GM12878 (cell line): ENCODE results near the gene PSMD12. TPM values are rescaled to one million over a fixed set of nuclear protein-coding genes. Genes with fewer than 3 reads are reported as not detected.

ENCODE experiments used
- ATAC-seq: fragments of 200-7000 bp; cut with Tn5 transposase; 3 replicates; pipeline ENCODE4 v1.9.1; 2020; ENCODE audit warnings: mild to moderate bottlenecking, moderate library complexity
- BruUV-seq: library from RNA; stranded (reverse); fragments of 400-500 nt; replicated peaks from 2 replicates; lab custom pipeline; 2021; lab: Mats Ljungman, UMichigan
- CTCF ChIA-PET: fragments of 300-600 bp; sonication (Branson Sonifier 250); formaldehyde crosslinking; extraction: SDS; loops from one replicate; lab custom pipeline; 2021; ENCODE audit warnings: inconsistent platforms; lab: Yijun Ruan, JAX
- POLR2A ChIA-PET: fragments of 350-600 bp; formaldehyde crosslinking; extraction: SDS; loops from one replicate; lab custom pipeline; 2021; ENCODE audit warnings: inconsistent platforms; lab: Charles Lee
- RAD21 ChIA-PET: fragments of 300-600 bp; sonication (Branson Sonifier 250); formaldehyde crosslinking; loops from one replicate; lab custom pipeline; 2023; ENCODE audit warnings: antibody characterized with exemption; ENCODE audit not compliant: unreplicated experiment; lab: Charles Lee
- SMC1A ChIA-PET: fragments of 300-600 bp; sonication (Branson Sonifier 250); formaldehyde crosslinking; loops from one replicate; lab custom pipeline; 2023; ENCODE audit not compliant: unreplicated experiment, uncharacterized antibody; lab: Charles Lee
- DNase-seq: peaks from one replicate; pipeline ENCODE4 v3.0.0-alpha.2; 2011; ENCODE audit warnings: low read depth, low spot score
- FAIRE-seq: peaks from 3 replicates; lab custom pipeline; 2011; peaks lifted over from hg19 to GRCh38; lab: Jason Lieb, UNC
- H2AFZ ChIP-seq: 2 replicates; pipeline ENCODE4 v1.6.0; 2011; ENCODE audit warnings: low read depth, low read length, control low read depth; ENCODE audit not compliant: control insufficient read depth
- H3K27ac ChIP-seq: 2 replicates; pipeline ENCODE4 v1.5.1; 2011; ENCODE audit warnings: control low read depth; ENCODE audit not compliant: control insufficient read depth, insufficient read depth
- H3K27me3 ChIP-seq, 2 experiments: replicated peaks in 1 of 2; 2 replicates each; pipeline versions ENCODE4 v1.6.0 to v1.6.1; 2011; ENCODE audit warnings: low read length in 1 of 2; ENCODE audit not compliant: control insufficient read depth in 2 of 2, insufficient read depth in 2 of 2
- H3K36me3 ChIP-seq, 2 experiments: 2 replicates each; pipeline ENCODE4 v1.5.1; 2011; ENCODE audit warnings: low read length in 1 of 2; ENCODE audit not compliant: control insufficient read depth in 2 of 2, insufficient read depth in 2 of 2
- H3K4me1 ChIP-seq: 2 replicates; pipeline ENCODE4 v1.6.1; 2011; ENCODE audit warnings: mild to moderate bottlenecking, low read length, moderate library complexity, mixed read lengths; ENCODE audit not compliant: control insufficient read depth, insufficient read depth
- H3K4me2 ChIP-seq: 2 replicates; pipeline ENCODE4 v1.6.0; 2011; ENCODE audit warnings: control low read depth; ENCODE audit not compliant: control insufficient read depth, insufficient read depth
- H3K4me3 ChIP-seq: fragments of 200-600 bp; sonication (generic); 2 replicates; pipeline ENCODE4 v1.5.1; 2016
- H3K79me2 ChIP-seq: 2 replicates; pipeline ENCODE4 v1.6.0; 2011; ENCODE audit warnings: low read length; ENCODE audit not compliant: control insufficient read depth, insufficient read depth
- H3K9ac ChIP-seq: 2 replicates; pipeline ENCODE4 v1.8.0; 2011; ENCODE audit warnings: low read length, control low read depth, mixed read lengths; ENCODE audit not compliant: control insufficient read depth, insufficient read depth
- H3K9me3 ChIP-seq: replicated peaks from 3 replicates; pipeline ENCODE4 v1.5.1; 2011; ENCODE audit warnings: mild to moderate bottlenecking, low read length; ENCODE audit not compliant: control insufficient read depth, insufficient read depth
- H4K20me1 ChIP-seq: 2 replicates; pipeline ENCODE4 v1.6.0; 2011; ENCODE audit not compliant: control insufficient read depth, insufficient read depth
- ASH2L ChIP-seq: fragments of 300-600, 200-600 bp; sonication (generic); IDR thresholded peaks from 2 replicates; pipeline ENCODE4 v1.6.1; 2017; ENCODE audit warnings: low read depth, mild to moderate bottlenecking, borderline replicate concordance
- BCL11A ChIP-seq: IDR thresholded peaks from 2 replicates; pipeline ENCODE4 v1.6.1; 2011; ENCODE audit warnings: low read depth, low read length
- CHD2 ChIP-seq: IDR thresholded peaks from 2 replicates; pipeline ENCODE4 v1.6.1; 2011; ENCODE audit warnings: low read depth, low read length, improper control_type of control experiment, borderline replicate concordance
- CHD4 ChIP-seq: fragments of 200-600 bp; sonication (generic); IDR thresholded peaks from 2 replicates; pipeline ENCODE4 v1.6.1; 2016; ENCODE audit warnings: mild to moderate bottlenecking
- CREB1 ChIP-seq: IDR thresholded peaks from 2 replicates; pipeline ENCODE4 v1.6.1; 2012; ENCODE audit warnings: low read depth, mild to moderate bottlenecking, inconsistent platforms
- CREM ChIP-seq: IDR thresholded peaks from 2 replicates; pipeline ENCODE4 v1.6.1; 2014; ENCODE audit warnings: antibody characterized with exemption, low read depth
- IKZF1 ChIP-seq: fragments of 450-650 bp; conservative IDR thresholded peaks from 2 replicates; pipeline ENCODE4 v1.6.1; 2017; ENCODE audit warnings: antibody characterized with exemption, mild to moderate bottlenecking
- KAT2A ChIP-seq: conservative IDR thresholded peaks from 2 replicates; pipeline ENCODE4 v1.6.1; 2011; ENCODE audit warnings: low read depth, low read length; ENCODE audit not compliant: control insufficient read depth
- POU2F2 ChIP-seq: IDR thresholded peaks from 3 replicates; pipeline ENCODE4 v1.6.1; 2011; ENCODE audit warnings: low read depth, mild to moderate bottlenecking, low read length, borderline replicate concordance
- RUNX3 ChIP-seq: IDR thresholded peaks from 2 replicates; pipeline ENCODE4 v1.6.1; 2012; ENCODE audit warnings: low read length, inconsistent platforms
- SMARCA5 ChIP-seq: fragments of 450-650 bp; IDR thresholded peaks from 2 replicates; pipeline ENCODE4 v1.6.1; 2017; ENCODE audit warnings: mild to moderate bottlenecking
- STAT1 ChIP-seq: fragments of 450-650 bp; conservative IDR thresholded peaks from 2 replicates; pipeline ENCODE4 v1.6.1; 2014; ENCODE audit warnings: antibody characterized with exemption, mild to moderate bottlenecking
- SUZ12 ChIP-seq: fragments of 200-600 bp; sonication (generic); IDR thresholded peaks from one replicate; pipeline ENCODE4 v1.6.1; 2018; ENCODE audit warnings: antibody characterized with exemption, mild to moderate bottlenecking; ENCODE audit not compliant: unreplicated experiment
- YY1 ChIP-seq: IDR thresholded peaks from 2 replicates; pipeline ENCODE4 v1.6.1; 2011; ENCODE audit warnings: low read depth, mild to moderate bottlenecking, low read length
- ZNF687 ChIP-seq: fragments of 450-650 bp; IDR thresholded peaks from 2 replicates; pipeline ENCODE4 v1.6.1; 2017; ENCODE audit warnings: mild to moderate bottlenecking, moderate library complexity
- WGBS: methylation state at CpG from one replicate; pipeline ENCODE4 v1.1.6; 2016; ENCODE audit warnings: low lambda C conversion rate; ENCODE audit not compliant: insufficient replicate concordance, insufficient coverage; ENCODE audit errors: missing lambda C conversion rate; 5-methylcytosine and 5-hydroxymethylcytosine counted together
- in situ Hi-C: fragments of 300-500 bp; cut with MboI; formaldehyde crosslinking; loops from 9 replicates; pipeline ENCODE4 v1.14.3; 2018; ENCODE audit warnings: mixed read lengths
- intact Hi-C: fragments of 100-400 bp; cut with micrococcal nuclease; formaldehyde crosslinking; loops from one replicate; pipeline ENCODE4 v1.14.2; 2022; ENCODE audit not compliant: unreplicated experiment
- polyA plus RNA-seq, 11 experiments: library from polyadenylated mRNA; depleted of rRNA in 4 of 11; unstranded in 6 of 11; stranded (reverse) in 5 of 11; fragments of >200 nt; fragmentation: Nextera tagmentation in 4 of 11; fragmentation: Illumina TruSeq in 1 of 11; extraction: Ambion mirVana in 4 of 11; extraction: Trizol in 1 of 11; gene quantifications; 1 replicate in 1 of 11; 2 replicates in 10 of 11; pipeline versions ENCODE4 v1.2.1 to v1.2.3, GENCODE V29; 2011 to 2016; ENCODE audit warnings: inconsistent platforms in 2 of 11, missing spikeins in 2 of 11, low read depth in 1 of 11
- total RNA-seq, 4 experiments: library from RNA; depleted of rRNA in 3 of 4; stranded (reverse); fragments of >200 nt in 3 of 4; fragmentation: Illumina TruSeq in 1 of 4; extraction: Trizol in 1 of 4; gene quantifications; 2 replicates each; pipeline versions ENCODE4 v1.2.1 to v1.2.3, GENCODE V29; 2013 to 2021
- TF ChIP-seq, protein P1 (sequence below): fragments of 450-650 bp; IDR thresholded peaks from 2 replicates; pipeline ENCODE4 v1.6.1; 2017; ENCODE audit warnings: antibody characterized with exemption, mild to moderate bottlenecking, moderate library complexity

The PSMD12 gene
- total and polyA plus RNA-seq, 10 of the 15 experiments (the other 5 are each of a cell fraction or from before 2014, with no cell fraction given): 19.8 to 149 (median 47.5) TPM

GRCh38 chr17:67374329-67375053 is 8.1 kb upstream of the PSMD12 start (continued):
- peak; percentile 24; the same call in 1 of the 2 replicates for TF ChIP-seq CREM
- TF ChIP-seq IKZF1: 0 out of 2 replicates have a peak, but pooled peaks have one; percentile 21
- peak; percentile 55; the same call in 1 of the 2 replicates for TF ChIP-seq CHD2
- peak; percentile 84; the same call in 1 of the 2 replicates for TF ChIP-seq SMARCA5
- TF ChIP-seq POU2F2: peak; percentile 68; the same call in 1 of the 3 replicates
- TF ChIP-seq YY1: peak; percentile 78
- TF ChIP-seq ASH2L: no peak
- TF ChIP-seq RUNX3: peak; percentile 97
- no peak for TF ChIP-seq SUZ12

DNA sequence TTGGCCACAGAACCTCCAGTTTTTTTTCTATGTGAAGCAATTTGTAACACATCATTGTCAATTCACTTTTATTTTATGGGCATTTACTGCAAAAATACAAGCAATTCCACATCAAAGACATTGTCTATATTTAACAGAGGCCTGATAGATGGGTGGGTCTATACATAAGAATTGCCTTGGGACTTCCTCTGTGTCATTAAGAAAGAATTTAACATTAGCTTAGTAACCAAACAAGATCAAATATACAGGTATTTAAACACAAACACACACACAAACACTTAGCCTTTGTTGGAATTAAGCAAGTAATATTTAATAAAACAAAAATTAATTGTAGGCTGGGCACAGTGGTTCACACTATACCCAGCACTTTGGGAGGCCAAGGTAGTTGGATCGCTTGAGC is 6.4 kb upstream of the PSMD12 start:
- H3K36me3 ChIP-seq: no peaks in the 10 kb centered on the region
- ATAC-seq (no peak), FAIRE-seq (no peak), DNase-seq (no peak)
- H3K9ac ChIP-seq: no peak overlapping the region
- H3K27ac ChIP-seq: no peak overlapping the region
- no peaks in the 10 kb centered on the region for H3K9me3 ChIP-seq
- RAD21 ChIA-PET: interaction anchor here (0.6 to 6.1 kb wide), 5 partner anchors 61 to 317 kb away, joined by 3 to 58 read pairs (median 3); no protein-coding TSS in a partner anchor
- no peak overlapping the region for H3K4me3 ChIP-seq
- POLR2A ChIA-PET: interaction anchor here (1.3 kb wide), 1 partner anchor 9 kb away, joined by 4 read pairs; no protein-coding TSS in a partner anchor
- peaks cover 11% of the 10 kb centered on the region for H3K79me2 ChIP-seq
- CTCF ChIA-PET: interaction anchor here (0.6 to 19.8 kb wide), 13 partner anchors 8 to 407 kb away, joined by 3 to 291 read pairs (median 4); partner anchors contain the start of gene PSMD12
- no peaks in the 10 kb centered on the region; the same call in 1 of the 2 replicates for H3K4me1 ChIP-seq
- intact Hi-C loops (loop anchor here (10.0 kb wide), 3 partner anchors 342 to 658 kb away; partner anchors contain the start of gene NOL11), in situ Hi-C loops (no loop called here)
- H3K4me2 ChIP-seq: no peak overlapping the region
- no peaks in the 10 kb centered on the region for H3K27me3 ChIP-seq
- 45% methylated on average over 1 of the region's 1 CpG for WGBS
- no peak overlapping the region for H2AFZ ChIP-seq
- no TSS peak for BruUV-seq
- no peaks in the 10 kb centered on the region for H4K20me1 ChIP-seq
- SMC1A ChIA-PET: interaction anchor here (1.0 to 6.0 kb wide), 9 partner anchors 10 to 658 kb away, joined by 3 to 58 read pairs (median 4); no protein-coding TSS in a partner anchor
- TF ChIP-seq CREB1 (no peak), BCL11A (no peak), KAT2A (no peak), STAT1 (no peak), CHD4 (no peak), ZNF687 (no peak), SUZ12 (no peak)
- TF ChIP-seq, protein P1, sequence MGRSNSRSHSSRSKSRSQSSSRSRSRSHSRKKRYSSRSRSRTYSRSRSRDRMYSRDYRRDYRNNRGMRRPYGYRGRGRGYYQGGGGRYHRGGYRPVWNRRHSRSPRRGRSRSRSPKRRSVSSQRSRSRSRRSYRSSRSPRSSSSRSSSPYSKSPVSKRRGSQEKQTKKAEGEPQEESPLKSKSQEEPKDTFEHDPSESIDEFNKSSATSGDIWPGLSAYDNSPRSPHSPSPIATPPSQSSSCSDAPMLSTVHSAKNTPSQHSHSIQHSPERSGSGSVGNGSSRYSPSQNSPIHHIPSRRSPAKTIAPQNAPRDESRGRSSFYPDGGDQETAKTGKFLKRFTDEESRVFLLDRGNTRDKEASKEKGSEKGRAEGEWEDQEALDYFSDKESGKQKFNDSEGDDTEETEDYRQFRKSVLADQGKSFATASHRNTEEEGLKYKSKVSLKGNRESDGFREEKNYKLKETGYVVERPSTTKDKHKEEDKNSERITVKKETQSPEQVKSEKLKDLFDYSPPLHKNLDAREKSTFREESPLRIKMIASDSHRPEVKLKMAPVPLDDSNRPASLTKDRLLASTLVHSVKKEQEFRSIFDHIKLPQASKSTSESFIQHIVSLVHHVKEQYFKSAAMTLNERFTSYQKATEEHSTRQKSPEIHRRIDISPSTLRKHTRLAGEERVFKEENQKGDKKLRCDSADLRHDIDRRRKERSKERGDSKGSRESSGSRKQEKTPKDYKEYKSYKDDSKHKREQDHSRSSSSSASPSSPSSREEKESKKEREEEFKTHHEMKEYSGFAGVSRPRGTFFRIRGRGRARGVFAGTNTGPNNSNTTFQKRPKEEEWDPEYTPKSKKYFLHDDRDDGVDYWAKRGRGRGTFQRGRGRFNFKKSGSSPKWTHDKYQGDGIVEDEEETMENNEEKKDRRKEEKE: no peak
